Hepatocyte (in vitro differentiated cells): ENCODE results near the gene OSTN. TPM values are rescaled to one million over a fixed set of nuclear protein-coding genes. Genes with fewer than 3 reads are reported as not detected.
"Not testable (repeated sequence)": the region's sequence is repeated elsewhere in the genome, so short reads cannot be mapped to it uniquely, and the experiment has no call there.

Experiments
- DNase-seq: peaks from one replicate; pipeline ENCODE4 v3.0.0-alpha.2; 2016; ENCODE audit warnings: low spot score
- H2AFZ ChIP-seq: fragments of 200-600 bp; sonication (generic); 2 replicates; pipeline ENCODE4 v1.6.0; 2016; ENCODE audit warnings: antibody characterized with exemption, mild to moderate bottlenecking
- H3K27ac ChIP-seq: fragments of 200-600 bp; sonication (generic); 2 replicates; pipeline ENCODE4 v1.5.1; 2016; ENCODE audit warnings: mild to moderate bottlenecking
- H3K27me3 ChIP-seq: fragments of 200-600 bp; sonication (generic); 2 replicates; pipeline ENCODE4 v1.6.1; 2016
- H3K36me3 ChIP-seq: fragments of 200-600 bp; sonication (generic); replicated peaks from 2 replicates; pipeline ENCODE4 v1.5.1; 2016; ENCODE audit warnings: low read depth; ENCODE audit not compliant: insufficient read depth
- H3K4me1 ChIP-seq: fragments of 200-600 bp; sonication (generic); 2 replicates; pipeline ENCODE4 v1.5.1; 2016; ENCODE audit warnings: mild to moderate bottlenecking, moderate library complexity; ENCODE audit not compliant: insufficient read depth
- H3K4me2 ChIP-seq: fragments of 200-600 bp; sonication (generic); 2 replicates; pipeline ENCODE4 v1.6.0; 2016
- H3K4me3 ChIP-seq: fragments of 200-600 bp; sonication (generic); 2 replicates; pipeline ENCODE4 v1.5.1; 2016; ENCODE audit warnings: mild to moderate bottlenecking
- H3K79me2 ChIP-seq: fragments of 200-600 bp; sonication (generic); 2 replicates; pipeline ENCODE4 v1.6.0; 2017; ENCODE audit warnings: mild to moderate bottlenecking
- H3K9me2 ChIP-seq: fragments of 200-600 bp; sonication (generic); replicated peaks from 2 replicates; pipeline ENCODE4 v1.6.0; 2017; ENCODE audit warnings: mild to moderate bottlenecking; ENCODE audit not compliant: insufficient read depth
- H3K9me3 ChIP-seq: fragments of 200-600 bp; sonication (generic); 2 replicates; pipeline ENCODE4 v1.5.1; 2016; ENCODE audit warnings: low read depth, mild to moderate bottlenecking
- H4K20me1 ChIP-seq: fragments of 200-600 bp; sonication (generic); 2 replicates; pipeline ENCODE4 v1.6.0; 2016; ENCODE audit warnings: mild to moderate bottlenecking; ENCODE audit not compliant: insufficient read depth, poor library complexity, severe bottlenecking
- CTCF ChIP-seq: fragments of 200-600 bp; sonication (generic); IDR thresholded peaks from 2 replicates; pipeline ENCODE4 v1.5.1; 2016; ENCODE audit warnings: antibody characterized with exemption, mild to moderate bottlenecking; ENCODE audit not compliant: poor library complexity
- EZH2 ChIP-seq: fragments of 200-600 bp; sonication (generic); IDR thresholded peaks from 2 replicates; pipeline ENCODE4 v1.6.1; 2016; ENCODE audit warnings: antibody characterized with exemption, mild to moderate bottlenecking, borderline replicate concordance
- EZH2phosphoT487 ChIP-seq: fragments of 200-600 bp; sonication (generic); IDR thresholded peaks from one replicate; pipeline ENCODE4 v1.6.1; 2018; ENCODE audit warnings: antibody characterized with exemption, mild to moderate bottlenecking, low read depth, moderate library complexity; ENCODE audit not compliant: unreplicated experiment, severe bottlenecking
- WGBS: methylation state at CpG from one replicate; pipeline ENCODE4 v1.1.6; 2016; ENCODE audit warnings: low lambda C conversion rate; ENCODE audit errors: missing lambda C conversion rate; 5-methylcytosine and 5-hydroxymethylcytosine counted together
- polyA plus RNA-seq: library from polyadenylated mRNA; unstranded; fragments of >200 nt; fragmentation: Nextera tagmentation; extraction: Ambion mirVana; gene quantifications from 2 replicates; pipeline ENCODE4 v1.2.1, GENCODE V29; 2016
- total RNA-seq: library from RNA; depleted of rRNA; stranded (reverse); fragments of >200 nt; gene quantifications from 2 replicates; pipeline ENCODE4 v1.2.3, GENCODE V29; 2014

OSTN gene
- total and polyA plus RNA-seq, 2 experiments from 2014 or later: 1.4 to 17.4 TPM

GRCh38 chr3:191240486-191240885 lies 41.4 kb downstream of the OSTN start:
- no peak overlapping the region for H3K4me2 ChIP-seq
- no peak for TF ChIP-seq CTCF
- TF ChIP-seq EZH2: no peak
- no peak for TF ChIP-seq EZH2phosphoT487
- no peak overlapping the region for H2AFZ ChIP-seq
- H3K9me2 ChIP-seq: no peaks in the 10 kb centered on the region
- H3K27ac ChIP-seq: no peak overlapping the region
- no peak overlapping the region for H3K4me3 ChIP-seq
- no peaks in the 10 kb centered on the region for H3K79me2 ChIP-seq
- no peak for DNase-seq
- no peaks in the 10 kb centered on the region for H3K36me3 ChIP-seq
- no peaks in the 10 kb centered on the region for H3K27me3 ChIP-seq
- 97% methylated on average over 5 of the region's 5 CpGs for WGBS
- H3K4me1 ChIP-seq: peaks cover 7% of the 10 kb centered on the region
- no peaks in the 10 kb centered on the region for H3K9me3 ChIP-seq
- H4K20me1 ChIP-seq: no peaks in the 10 kb centered on the region

- Histone ChIP-seq H3K4me2 (no peak overlapping the region), H3K4me3 (no peak overlapping the region), H3K9me3 (no peaks in the 10 kb centered on the region), H2AFZ (no peak overlapping the region), H3K9me2 (no peaks in the 10 kb centered on the region), H3K4me1 (no peaks in the 10 kb centered on the region), H3K27ac (no peak overlapping the region), H4K20me1 (no peaks in the 10 kb centered on the region), H3K27me3 (no peaks in the 10 kb centered on the region), H3K79me2 (no peaks in the 10 kb centered on the region), H3K36me3 (no peaks in the 10 kb centered on the region)
- TF ChIP-seq EZH2 (no peak), EZH2phosphoT487 (no peak), CTCF (peak; percentile 57)
- DNase-seq: no peak
- WGBS: 24% methylated on average over 2 of the region's 2 CpGs
These were observed 45.3 kb downstream of the OSTN start for GRCh38 chr3:191244242-191244867.

- H3K27ac ChIP-seq, H3K4me3 ChIP-seq, H2AFZ ChIP-seq, H4K20me1 ChIP-seq, H3K79me2 ChIP-seq, H3K9me2 ChIP-seq, H3K4me1 ChIP-seq, H3K36me3 ChIP-seq, H3K4me2 ChIP-seq, H3K9me3 ChIP-seq, H3K27me3 ChIP-seq, DNase-seq: not testable (repeated sequence)
- WGBS: 95% methylated on average over 5 of the region's 5 CpGs
These were observed 47.0 kb downstream of the OSTN start for GRCh38 chr3:191246034-191246433.

GRCh38 chr3:191246630-191247029 lies 47.6 kb downstream of the OSTN start:
- TF ChIP-seq EZH2: no peak
- no peak for TF ChIP-seq EZH2phosphoT487
- no peak for TF ChIP-seq CTCF
- H3K9me2 ChIP-seq: no peaks in the 10 kb centered on the region
- H3K4me3 ChIP-seq: no peak overlapping the region
- H3K27ac ChIP-seq: no peak overlapping the region
- H3K36me3 ChIP-seq: no peaks in the 10 kb centered on the region
- no peak overlapping the region for H3K4me2 ChIP-seq
- DNase-seq: peak; percentile 33
- no peaks in the 10 kb centered on the region for H3K27me3 ChIP-seq
- 55% methylated on average over 1 of the region's 1 CpG for WGBS
- no peaks in the 10 kb centered on the region for H3K79me2 ChIP-seq
- H3K4me1 ChIP-seq: no peaks in the 10 kb centered on the region
- no peak overlapping the region for H2AFZ ChIP-seq
- H4K20me1 ChIP-seq: no peaks in the 10 kb centered on the region
- H3K9me3 ChIP-seq: no peaks in the 10 kb centered on the region
